NCI-H2227 (cell line): ENCODE results near the gene CNTNAP5.

Source experiments
- DNase-seq: peaks from one replicate; lab custom pipeline; 2025; ENCODE audit not compliant: unreplicated experiment; lab: John Stamatoyannopoulos, UW

CNTNAP5 gene

DNA sequence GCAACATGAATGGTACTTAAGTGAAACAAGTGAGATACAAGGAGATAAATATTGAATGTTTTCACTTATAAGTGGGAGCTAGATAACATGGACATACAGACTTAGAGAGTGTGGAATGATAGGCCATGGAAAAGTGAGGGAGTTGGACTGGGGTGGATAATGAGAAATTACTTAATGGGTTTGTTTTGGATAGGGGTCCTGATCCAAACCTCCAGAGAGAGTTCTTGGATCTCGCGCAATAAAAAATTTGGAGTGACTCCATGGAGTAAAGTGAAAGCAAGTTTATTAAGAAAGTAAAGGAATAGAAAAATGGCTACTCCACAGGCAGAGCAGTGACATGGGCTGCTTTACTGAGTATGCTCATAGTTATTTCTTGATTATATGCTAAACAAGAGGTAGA, 508.9 kb downstream of the CNTNAP5 start:
- no peak for DNase-seq

GRCh38 chr2:124535816-124536215, 510.7 kb downstream of the CNTNAP5 start:
- DNase-seq: no peak

GRCh38 chr2:124536591-124536990, 511.5 kb downstream of the CNTNAP5 start:
- DNase-seq: no peak

DNA sequence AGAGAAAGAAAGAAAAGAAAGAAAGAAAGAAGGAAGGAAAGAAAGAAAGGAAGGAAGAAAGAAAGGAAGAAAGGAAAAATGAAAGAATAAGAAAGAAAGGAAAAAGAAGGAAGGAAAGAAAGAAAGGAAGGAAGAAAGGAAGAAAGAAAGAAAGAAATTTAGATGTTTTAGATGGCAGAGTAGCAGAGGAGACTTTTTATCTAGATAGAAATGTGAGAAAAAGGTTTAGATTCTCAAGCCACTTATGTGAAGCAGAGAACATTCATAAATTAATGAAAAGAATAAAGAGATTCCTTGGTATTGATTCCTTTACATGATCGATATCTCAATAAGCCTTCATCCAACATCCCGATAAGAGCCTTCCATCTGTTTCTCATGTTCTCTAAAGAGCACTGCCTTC, 513.5 kb downstream of the CNTNAP5 start:
- no peak for DNase-seq

DNA sequence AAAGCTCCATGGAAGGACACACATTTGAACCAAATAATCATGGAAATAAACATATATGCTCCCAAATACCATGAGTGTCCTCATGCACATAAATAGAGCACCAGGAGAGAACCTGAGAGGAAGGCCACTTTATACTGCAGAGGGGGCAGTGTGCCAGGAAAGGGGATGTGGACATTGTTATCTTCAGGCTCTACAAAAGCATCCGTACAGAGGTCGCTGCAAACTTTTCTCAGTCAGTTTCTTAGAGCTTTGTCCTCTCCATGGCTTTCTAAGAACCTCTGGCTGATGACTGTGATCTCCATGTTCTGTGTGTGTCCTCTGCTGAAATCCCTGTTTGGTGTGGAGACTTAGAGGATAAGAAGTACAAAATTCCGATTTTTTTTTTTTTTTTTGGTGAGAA, 515.7 kb downstream of the CNTNAP5 start:
- DNase-seq: no peak

DNA sequence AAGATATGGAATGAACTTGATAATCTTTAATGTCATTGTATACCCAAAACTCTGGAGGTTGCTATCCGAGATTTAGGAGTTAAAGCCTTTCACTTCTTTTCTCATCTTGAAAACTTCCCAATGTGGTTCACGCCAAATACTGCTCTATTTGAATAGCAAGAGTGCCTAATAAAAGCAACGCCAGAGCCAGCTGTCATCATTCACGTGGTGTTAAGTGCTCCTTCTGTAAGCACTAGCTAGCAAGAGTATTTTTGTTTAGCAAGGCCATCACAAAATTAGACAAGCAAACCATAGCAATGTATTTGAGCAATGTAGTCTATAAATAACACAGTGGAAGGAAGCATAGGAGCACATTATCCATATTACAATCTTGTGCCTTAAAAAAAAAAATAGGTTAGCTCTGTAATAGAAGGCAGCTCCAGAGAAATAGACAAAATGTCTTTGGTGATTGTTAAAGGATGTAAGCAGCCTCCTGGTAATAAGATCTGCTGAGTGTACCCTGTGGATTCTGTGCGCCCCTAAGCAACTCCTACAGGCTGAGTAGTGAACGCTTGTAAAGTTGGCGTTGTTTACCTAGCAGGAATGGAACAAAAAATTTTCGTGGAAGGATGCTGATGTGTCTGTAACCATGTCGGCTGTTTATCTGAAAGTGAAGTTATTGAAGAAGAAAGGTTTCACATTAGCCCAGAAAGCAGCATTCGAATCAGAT, 518.0 kb downstream of the CNTNAP5 start:
- no peak for DNase-seq

DNA sequence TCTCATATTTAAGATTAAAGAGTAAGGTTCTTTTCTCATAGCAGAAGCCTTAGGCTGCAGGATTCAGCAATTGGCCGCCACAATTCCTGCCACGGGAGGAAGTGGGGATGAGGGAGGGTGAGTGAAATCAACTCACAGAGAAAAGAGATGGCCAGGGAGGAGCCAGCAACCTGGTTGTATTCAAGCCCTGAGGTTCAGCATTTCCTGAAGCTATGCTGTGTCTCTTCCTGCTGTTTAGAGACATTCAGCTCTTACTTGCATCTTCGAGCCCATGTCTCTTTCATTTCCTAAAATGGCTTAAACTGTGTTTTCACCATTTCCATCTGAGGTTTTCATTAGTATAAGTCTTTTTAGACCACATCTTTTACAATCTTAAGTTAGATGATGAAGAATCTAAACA, 522.6 kb downstream of the CNTNAP5 start:
- no peak for DNase-seq

DNA sequence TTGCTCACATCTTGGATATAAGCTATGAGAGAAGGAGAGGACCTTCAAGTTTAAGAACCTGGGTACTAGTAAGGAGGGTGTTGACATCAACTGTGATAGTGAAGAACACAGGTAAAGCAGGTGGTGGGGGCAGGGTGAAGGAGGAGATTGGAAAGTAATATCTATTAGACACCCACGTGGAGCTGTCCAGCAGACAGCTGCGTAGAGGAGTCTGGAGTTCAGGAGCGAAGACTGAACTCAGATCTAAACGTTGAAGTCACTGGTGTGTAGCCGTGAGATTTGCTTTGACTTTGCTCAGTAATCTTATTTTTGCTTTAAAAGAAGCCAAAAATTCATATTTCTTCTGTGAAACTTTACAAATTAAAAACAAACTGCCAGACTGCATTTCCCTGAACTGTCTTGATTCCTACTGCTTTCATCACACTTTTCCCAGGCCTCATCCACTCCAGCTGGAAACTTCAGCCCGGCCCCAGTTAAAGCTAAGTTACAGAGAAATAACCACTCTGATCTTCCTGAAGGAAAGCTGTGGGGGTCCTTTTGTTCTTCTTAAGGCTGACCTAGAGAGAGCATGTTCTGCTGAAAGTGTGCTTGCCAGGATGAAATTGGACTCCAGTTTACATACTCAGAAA, 533.3 kb downstream of the CNTNAP5 start:
- DNase-seq: no peak

- no peak for DNase-seq
Observed at GRCh38 chr2:124559236-124559635, 534.1 kb downstream of the CNTNAP5 start.

DNA sequence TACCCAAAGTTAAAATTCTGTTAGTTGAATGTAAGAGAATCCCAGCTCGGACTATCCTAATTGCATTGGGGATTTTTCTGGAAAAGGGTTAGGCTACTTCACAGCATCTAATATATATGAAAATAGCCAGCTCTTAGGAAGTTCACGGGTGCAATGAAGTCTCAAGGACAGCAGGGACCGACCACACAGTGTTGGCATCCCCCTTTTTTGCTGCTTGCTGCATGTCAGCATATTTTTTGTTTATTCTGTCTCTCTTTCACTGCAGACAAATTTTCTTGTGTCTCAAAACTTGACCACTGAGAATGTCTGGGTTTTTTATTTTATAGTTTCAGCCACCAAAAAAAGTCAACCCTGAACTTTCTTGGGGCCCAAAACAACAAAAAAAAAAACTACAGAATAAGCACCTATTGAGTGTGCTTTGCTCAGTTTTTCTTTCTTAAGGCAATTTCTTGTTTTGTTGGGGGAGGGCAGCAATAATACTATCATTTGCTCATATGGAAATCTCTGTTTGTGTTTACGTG, 535.6 kb downstream of the CNTNAP5 start:
- DNase-seq: no peak

GRCh38 chr2:124561486-124561885, 536.4 kb downstream of the CNTNAP5 start:
- no peak for DNase-seq

DNA sequence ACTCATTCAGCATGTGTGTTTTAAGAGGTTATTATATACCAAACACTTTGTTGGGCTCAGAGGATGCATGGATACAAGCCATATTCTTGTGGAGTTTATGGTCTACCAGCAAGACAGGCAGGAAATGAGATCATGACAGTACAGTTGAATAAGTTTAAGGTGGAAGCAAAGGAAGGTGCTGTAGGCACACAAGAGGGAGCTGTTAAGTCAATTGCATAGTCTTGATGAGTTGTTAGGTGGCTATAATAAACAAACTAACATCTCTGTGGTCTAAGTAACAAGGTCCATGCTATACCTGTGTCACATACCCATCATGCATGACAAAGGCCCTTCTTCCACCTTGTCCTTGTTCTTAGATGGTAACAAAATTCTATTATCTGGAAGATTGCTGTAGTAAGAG, 538.3 kb downstream of the CNTNAP5 start:
- DNase-seq: no peak

DNA sequence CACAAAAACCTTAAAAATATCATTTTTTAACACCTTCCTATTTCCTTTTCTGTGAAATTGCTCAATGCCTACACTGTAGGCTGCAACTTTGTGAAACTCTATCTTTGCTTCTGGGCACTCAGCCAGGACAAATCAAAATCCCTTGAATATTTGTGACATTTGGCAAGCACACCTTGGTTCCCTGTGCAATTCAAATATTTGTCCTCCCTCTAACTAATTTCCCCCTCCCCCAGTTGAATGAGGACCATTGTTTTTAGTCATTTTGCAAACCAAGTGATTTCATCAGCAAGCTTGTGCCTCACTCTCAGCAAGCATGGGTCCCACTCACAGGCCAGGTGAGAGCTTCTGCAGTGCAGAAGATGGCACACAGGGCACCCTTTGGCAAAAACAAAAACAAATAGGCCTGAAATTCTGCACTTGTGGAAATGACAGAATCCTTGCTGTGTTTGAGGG, 541.5 kb downstream of the CNTNAP5 start:
- DNase-seq: no peak

DNA sequence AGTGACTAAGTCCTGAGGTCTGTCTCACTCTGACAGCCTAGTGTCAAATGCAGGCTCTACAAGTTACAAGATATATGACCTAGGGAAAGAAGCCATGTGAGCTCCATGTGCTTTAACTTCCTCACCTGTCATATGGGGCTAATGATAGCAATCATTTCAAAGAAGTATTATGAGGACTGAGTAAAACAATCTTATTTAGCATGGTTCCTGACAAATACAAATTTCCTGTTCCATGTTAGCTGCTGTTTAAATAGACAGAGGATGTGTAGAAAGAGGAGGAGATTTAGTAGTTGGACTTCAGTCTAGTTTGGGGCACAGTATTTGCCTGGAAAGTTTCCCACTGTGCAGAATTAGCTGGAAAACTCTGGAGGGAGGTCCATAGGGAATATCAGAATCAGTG, 545.8 kb downstream of the CNTNAP5 start:
- no peak for DNase-seq

- no peak for DNase-seq
Observed at GRCh38 chr2:124571836-124572235, 546.7 kb downstream of the CNTNAP5 start.

DNA sequence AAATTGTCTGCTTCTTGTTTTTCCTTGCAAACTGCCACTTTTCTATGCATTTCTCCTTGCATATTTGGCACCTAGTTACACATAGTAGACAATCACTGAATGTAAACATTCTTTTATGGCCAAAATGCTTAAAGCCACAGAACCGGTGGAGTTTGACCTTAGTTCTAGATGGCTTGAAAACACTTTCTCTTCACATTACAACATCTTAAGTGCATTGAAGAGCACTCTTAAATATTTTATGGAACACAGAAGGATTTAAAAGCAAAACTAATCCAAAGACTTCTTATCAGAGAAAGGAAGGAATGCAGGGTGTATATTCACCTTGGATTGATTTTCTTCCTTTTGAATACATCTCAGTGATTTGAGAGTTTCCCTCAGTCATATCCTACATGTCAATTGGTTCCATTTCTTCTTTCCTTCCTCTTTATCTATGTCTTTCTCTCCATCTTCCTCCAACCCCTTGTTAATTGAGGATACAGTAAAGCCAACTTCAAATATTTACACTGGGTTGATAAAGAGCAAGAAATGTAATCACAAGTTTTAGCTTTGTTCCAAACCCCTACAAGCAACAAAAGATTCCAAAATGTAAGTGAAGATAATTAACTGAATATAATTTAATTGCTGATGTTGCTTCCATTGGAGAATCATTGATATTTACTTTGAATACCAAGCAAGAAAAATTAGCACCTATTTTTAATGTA, 548.0 kb downstream of the CNTNAP5 start:
- no peak for DNase-seq

GRCh38 chr2:124575497-124575896, 550.4 kb downstream of the CNTNAP5 start:
- no peak for DNase-seq

- DNase-seq: no peak
Observed at GRCh38 chr2:124580263-124580662, 555.2 kb downstream of the CNTNAP5 start.

- no peak for DNase-seq
Observed at GRCh38 chr2:124582387-124582786, 557.3 kb downstream of the CNTNAP5 start.

- DNase-seq: no peak
Observed at GRCh38 chr2:124584615-124585014, 559.5 kb downstream of the CNTNAP5 start.

DNA sequence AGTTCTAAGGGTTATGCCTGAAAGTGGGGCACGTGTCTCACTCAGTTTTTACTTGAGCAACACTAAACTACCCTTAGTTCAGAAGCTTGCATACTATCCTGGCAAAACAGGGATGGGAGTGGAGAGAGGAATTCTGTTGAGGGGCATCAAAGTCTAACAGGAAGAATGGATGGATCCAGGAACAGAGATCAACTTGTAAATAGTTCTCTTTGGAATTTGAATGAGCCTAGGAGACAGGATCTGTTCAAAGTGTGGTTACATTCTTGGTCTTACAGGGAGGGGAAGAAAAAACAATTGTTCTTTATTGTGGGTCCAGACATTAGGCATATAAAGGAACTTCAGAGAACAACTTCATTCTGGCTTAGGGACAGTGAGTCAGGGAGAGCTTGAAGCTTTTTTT, 560.2 kb downstream of the CNTNAP5 start:
- DNase-seq: no peak

- no peak for DNase-seq
Observed at GRCh38 chr2:124586210-124586609, 561.1 kb downstream of the CNTNAP5 start.
